Ecto neural progenitor cell (in vitro differentiated cells): ENCODE measurements around the gene NMNAT2.

Source experiments
- DNase-seq: peaks from one replicate; pipeline ENCODE4 v3.0.0-alpha.2; 2018; ENCODE audit warnings: low spot score

The NMNAT2 gene

DNA sequence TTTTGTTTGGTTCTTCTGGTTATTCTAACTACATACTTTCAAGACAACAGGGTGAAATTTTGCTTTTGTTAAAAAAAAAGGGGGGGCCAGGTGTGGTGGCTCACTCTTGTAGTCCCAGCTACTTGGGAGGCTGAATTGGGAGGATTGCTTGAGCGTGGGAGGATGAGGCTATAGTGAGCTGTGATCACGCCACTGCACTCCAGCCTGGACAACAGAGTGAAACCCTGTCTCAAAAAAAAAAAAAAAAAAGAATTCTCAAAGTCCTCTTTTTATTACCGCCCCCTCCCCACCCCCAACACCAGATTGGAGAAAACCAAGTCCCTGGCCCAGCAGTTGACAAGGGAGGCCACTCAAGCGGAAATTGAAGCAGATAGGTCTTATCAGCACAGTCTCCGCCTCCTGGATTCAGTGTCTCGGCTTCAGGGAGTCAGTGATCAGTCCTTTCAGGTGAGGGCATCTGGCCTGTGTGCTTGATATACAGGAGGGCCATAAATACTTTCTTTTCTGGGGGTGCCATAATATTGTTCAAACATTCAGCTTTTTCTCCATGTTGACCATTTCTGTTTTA lies 181.9 kb downstream of the NMNAT2 start:
- DNase-seq, result no peak

DNA sequence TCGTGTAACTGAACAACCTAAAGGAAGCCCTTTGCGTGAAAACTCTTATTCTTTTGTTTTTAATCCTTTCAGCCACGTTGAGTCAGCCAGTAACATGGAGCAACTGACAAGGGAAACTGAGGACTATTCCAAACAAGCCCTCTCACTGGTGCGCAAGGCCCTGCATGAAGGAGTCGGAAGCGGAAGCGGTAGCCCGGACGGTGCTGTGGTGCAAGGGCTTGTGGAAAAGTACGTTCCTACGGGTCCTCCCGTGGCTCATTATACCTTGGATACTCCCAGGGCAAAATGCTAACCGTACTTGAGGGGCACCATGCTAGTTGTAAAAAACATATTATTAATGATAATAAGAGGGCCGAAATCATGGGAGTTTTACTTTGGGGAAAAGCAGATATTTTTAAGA lies 182.7 kb downstream of the NMNAT2 start:
- no peak for DNase-seq

DNA sequence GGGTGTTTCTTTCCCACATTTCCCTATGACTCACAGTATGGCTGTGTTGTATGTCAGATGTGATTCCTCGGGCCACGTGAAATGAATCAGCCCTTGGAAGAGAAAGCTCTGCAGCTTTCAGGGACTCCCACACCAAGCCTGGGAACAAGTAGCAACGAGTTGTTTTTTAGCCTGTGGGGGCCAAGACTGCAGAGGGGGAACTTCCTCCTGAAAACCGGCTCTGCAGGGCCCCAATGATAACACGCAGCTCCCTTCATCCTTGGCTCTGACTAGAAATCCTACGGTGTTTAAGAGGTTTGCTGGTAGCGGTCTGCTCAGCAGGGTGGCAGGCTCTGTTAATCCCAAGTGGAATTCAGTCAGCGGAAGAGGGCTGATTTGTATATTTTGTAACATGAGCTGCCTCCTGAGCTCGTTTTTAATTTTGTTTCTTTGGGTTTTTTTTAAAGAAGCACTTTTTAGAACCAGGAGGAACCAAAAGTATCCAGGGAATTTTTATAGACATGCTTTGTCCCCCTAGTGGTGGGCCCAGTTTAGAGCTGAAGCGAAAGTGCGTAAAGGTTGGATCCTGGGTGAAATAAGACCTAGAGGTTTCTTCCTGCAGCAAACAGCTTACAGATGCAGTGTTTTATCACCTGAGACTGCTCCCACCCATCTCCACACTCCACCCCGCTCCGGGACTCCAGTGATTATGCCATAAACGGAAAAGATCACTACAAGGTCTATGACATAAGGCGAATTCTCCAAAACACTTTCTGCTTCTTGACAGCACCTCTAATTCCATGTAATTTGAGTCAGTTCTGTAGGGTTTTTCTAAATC lies 183.3 kb downstream of the NMNAT2 start:
- DNase-seq, result peak; percentile 75

DNA sequence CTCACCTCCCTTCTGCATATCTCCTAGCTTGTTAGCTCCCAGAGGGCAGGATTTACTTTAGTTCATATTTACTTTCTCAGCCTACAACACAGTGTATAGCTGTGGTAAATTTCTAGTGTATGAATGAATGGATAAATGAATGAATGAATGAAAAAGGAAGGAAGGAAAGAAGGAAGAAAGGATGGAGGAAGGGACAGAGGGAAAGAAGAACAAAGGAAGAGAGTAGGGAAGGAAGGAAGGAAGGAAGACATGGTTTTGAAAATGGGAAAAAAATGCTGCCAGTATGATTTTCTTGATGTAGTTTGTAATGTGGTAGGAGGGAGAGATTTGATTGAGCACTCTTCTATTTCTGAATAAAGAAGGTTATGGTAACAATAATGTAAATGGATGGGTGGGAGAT lies 185.1 kb downstream of the NMNAT2 start:
- DNase-seq, result no peak

DNA sequence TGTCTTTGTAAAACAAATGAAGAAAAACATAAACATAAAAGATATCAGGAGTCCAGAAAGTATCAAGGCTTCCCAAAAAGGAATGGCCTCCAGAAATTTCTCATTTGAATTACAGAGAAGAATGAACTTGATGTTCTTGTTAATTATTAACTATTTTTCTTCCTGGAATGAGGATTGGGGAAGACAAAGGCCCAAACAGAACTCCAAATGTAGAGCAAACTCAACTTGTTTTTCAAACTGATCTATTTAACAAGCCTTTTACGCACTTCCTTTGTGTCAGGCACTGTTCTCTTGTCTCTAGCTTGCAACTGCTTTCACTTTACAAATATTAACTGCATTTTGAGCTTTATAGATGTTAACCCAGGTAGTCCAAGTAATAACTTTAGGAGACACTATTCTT lies 186.6 kb downstream of the NMNAT2 start:
- DNase-seq, result no peak

DNA sequence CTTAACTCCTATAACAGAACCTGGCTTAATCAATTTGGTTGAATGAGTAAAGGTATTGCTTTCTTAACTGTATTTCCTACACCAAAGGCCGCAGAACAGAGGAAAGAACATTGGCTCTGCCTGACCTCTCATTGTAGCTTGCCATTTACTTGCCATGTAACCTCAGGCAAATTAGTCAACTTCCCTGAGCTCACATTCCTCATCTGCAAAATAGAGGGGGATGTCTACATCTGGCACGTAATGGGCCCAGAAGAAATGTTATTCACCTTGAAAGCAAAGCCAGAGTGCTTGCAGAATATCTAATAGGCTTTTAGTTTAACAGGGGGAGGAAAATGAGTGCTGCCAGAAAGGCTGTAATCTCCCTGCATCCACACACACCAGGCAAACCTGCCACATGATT lies 187.8 kb downstream of the NMNAT2 start:
- no peak for DNase-seq

DNA sequence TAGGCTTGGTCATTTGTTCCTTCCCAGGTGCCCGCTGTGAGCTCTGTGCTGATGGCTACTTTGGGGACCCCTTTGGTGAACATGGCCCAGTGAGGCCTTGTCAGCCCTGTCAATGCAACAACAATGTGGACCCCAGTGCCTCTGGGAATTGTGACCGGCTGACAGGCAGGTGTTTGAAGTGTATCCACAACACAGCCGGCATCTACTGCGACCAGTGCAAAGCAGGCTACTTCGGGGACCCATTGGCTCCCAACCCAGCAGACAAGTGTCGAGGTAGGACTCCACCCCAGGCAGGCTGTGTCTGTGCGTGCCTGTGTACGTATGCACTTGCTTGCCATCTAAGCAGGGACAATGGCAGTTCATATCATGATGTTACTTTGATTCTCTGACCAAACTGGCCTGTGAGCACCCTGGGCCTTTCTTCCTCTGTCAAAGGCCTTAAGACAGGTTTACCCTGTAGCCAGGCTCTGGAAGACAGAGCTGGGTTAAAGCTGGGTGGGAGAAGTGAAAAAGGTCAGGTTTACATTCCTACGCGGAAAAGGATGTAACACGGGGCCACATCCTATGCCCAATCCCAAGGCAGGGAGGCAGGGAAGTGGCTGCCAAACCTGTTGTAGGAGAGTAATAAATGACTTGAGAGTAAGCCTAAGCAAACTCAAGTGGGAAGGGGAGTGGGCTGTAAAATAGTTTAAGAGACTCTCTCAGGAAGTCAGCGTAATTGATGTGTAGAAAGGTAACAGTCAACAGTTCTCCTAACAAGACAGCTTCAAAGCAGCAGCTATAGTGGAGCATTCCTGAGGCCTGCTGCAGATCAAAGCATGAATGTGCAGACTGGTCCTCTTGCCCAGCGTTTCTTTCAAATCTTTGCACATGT lies 189.6 kb downstream of the NMNAT2 start:
- DNase-seq, result no peak

DNA sequence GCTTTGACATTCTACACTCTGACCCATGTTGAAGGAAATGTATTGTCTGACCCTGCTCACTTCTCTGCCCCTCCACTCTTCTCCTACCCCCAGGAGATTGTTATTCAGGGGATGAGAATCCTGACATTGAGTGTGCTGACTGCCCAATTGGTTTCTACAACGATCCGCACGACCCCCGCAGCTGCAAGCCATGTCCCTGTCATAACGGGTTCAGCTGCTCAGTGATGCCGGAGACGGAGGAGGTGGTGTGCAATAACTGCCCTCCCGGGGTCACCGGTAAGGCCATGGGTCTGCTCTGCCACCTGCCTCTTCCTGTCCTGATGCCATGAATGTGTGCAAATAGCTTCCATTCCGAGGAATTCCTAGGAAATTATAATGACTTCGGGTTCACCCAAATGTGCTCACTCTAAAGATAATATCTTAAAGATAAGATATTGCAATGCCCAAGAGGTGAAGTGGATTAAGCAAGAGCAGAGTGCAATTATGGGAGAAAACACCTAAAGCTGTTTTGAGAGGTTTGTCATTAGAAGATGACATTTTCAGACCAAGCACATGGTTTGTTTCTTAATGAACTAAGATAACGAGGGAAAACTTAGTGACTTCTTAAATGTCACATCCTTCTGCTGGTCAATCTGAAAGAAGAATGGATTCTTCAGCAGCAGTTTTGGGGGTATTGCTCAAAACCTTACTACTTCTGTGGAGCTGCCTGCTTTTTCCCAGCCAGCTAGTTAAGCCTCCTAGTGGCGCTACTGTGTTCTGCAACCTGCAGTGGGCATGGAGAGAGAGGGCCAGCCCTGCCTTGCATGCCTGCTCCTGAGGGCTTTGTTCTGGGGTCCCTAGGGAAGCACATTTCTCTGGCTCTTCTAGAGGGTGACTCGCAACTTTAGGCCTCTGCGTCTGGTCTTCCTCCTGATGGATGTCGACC lies 190.5 kb downstream of the NMNAT2 start:
- DNase-seq, result peak; percentile 74

DNA sequence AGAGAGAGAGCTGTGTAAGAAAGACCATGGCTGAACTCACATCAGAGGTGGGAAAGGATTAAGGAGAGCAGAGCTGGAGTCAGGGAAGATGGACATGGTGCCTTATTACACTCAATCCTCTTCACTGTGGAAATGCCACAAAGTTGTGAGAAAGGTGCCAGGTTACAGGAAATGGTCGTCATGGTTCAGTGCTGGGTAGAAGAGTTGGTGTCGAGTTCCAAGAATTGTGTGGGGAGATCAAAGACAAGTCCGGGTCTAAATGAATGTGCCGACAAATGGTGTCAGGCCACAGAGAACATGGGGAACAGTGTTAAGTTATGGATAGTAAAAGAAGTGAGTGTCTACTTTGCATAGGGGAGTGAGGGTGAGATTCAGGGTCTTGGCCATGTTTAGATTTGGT lies 191.2 kb downstream of the NMNAT2 start:
- no peak for DNase-seq

DNA sequence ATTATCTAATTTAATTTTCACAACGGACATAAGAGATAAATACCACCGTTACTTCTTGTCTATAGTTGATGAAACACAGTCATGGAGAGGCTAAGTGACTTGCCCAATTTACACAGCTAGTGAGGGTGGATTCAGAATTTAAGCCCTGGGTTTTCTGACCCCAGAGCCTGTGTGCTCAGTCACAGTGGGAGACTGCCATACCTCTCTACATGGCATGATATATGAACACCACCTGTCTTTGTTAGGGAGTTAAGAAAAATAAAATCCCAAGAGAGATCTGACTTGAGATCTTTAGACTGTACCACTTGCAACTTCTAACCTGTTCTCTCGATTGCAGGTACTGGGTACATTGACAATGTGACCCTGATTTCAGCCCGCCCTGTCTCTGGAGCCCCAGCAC lies 191.8 kb downstream of the NMNAT2 start:
- no peak for DNase-seq

DNA sequence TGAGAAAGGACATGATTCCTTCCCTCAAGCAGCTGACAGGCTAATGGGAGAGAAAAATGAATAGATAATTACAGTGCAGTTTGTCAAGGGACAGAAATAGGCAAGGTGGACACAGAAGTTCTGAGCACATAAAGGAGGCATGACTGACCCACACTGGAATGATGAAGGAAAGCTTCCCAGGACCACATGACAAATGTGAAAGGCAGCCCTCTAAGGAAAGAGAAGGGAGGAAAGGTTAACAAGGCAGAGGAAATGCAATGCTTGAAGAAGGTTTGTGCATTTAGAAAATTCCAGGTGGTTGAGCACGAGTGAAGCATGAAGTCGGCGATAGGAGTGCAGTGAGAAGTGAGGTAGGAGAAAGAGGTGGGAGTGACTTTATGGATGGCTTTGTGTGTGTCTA lies 194.7 kb downstream of the NMNAT2 start:
- DNase-seq, result no peak

DNA sequence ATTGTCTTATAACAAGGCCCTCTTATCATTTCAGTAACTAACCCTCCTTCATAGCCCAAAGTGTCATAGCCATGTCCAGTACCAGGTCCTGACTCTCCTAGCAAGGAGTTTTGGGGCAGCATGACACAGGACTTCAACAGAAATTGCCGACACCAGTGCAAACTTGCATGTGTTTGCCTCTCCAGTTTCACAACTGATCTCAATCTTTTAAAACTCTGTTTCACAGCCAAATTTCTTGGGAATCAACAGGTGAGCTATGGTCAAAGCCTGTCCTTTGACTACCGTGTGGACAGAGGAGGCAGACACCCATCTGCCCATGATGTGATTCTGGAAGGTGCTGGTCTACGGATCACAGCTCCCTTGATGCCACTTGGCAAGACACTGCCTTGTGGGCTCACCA lies 195.3 kb downstream of the NMNAT2 start:
- DNase-seq, result no peak

DNA sequence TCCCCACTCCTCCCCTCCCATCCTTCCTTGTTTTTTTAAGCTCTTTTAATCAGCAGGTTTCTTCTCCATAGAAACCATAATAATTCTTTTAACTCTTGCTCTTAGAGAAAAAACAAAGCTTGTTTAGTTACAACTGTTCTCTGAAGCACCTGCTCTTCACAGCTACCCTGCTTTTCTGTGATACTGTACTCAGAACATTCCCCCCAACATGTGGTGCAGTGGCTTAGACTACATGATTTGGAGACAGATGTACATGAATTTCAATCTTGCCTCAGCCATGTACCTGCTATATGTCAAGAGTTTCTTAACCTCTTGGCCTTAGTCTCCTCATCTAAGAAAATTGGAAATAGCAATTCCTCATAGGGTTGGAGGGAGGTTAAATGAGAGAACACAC lies 198.6 kb downstream of the NMNAT2 start:
- no peak for DNase-seq

DNA sequence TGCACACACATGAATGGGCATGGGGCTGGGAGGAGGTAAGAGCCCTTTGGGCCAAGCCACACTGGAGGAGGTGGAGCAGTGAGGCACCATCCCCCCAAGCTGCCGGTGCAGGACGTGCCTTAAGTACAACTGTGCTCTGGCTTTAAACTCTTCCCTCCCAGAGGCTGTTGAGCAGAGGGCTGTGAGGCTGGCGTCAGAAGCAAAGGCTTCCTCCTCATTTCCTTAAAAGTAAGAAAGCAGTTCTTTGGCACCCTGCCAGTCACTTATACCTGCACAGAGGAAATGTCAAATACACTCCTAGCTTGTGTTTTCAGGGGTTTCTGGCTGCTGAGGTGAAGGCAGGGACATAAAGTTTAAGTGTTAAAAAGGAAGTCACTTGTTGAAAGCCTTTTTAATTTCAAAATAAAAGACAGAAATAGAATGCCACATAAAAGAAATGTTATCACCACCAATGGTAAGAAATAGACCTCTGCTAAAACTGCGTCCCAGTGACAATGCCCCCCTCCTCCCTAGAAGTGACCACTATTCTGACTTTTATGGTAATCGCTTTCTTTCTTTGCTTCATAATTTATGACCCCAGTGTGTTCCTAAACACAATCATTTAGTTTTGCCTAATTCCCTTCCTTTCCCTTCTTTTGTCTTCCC lies 199.1 kb downstream of the NMNAT2 start:
- no peak for DNase-seq

DNA sequence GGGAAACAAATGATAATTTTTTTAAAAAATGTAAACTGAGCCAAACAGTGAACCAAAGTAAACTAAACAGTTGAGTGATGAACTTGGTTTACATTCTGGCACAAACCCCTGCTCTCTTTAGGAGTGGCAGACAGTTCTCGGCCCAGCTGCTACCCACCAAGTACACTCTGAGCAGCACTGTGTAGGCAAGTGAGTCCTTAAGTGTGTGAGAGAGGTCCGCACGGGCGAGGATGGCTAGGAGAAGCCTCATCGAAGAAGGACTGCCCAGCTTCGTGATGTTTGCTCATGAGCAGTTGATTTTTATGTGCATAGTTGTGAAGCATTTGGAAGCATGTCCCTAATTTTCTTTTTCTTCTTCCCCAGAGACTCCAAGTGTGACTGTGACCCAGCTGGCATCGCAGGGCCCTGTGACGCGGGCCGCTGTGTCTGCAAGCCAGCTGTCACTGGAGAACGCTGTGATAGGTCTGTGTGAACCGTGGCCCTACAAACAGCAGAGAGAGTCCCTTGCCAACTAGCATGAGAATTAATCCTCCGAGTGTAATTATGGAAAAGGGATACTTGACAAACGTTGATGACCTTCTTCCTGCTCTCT lies 200.1 kb downstream of the NMNAT2 start:
- no peak for DNase-seq

DNA sequence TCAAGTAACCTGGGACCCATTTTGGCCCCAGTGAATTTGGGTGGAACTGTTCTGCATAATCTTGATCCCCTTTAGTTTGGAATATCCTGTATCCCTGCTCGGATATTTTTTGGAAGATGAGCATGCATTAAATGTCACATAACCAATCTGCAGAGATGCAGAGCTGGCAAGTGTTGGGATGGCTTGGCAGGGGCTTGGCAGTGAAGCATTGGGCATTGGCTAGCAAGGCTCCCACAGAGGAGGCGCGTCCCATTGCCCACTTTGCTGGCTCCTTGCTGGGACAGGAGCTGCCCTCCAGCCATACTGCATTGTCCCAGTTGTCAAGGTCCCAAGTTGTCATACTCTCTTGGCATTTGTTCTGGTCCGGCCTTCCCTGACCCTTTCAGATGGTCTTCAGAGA lies 202.2 kb downstream of the NMNAT2 start:
- no peak for DNase-seq

DNA sequence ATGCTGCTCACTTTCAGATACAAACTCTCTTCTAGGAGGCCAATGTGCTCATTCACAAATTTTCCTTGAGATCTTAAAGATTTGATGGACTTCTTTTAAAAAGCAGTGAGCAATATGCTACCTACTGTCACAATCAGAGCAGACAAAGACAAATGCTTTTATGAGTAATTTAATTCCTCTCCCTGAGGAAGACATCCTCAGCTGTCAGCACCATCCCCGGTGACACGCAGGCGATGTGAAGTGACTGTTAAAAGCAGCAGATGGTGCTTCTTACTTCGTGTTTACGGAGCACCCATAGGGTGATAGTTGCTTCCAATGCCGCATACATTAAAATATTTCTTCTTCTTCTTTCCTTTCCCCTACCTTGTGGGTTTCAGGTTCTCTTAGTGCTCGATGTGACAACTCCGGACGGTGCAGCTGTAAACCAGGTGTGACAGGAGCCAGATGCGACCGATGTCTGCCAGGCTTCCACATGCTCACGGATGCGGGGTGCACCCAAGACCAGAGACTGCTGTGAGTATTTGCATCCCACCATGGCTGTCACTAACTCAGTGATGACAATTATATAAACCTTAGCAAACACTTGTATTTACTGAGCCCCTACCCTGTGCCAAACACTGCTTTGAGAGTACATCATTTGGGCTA lies 203.0 kb downstream of the NMNAT2 start:
- no peak for DNase-seq

DNA sequence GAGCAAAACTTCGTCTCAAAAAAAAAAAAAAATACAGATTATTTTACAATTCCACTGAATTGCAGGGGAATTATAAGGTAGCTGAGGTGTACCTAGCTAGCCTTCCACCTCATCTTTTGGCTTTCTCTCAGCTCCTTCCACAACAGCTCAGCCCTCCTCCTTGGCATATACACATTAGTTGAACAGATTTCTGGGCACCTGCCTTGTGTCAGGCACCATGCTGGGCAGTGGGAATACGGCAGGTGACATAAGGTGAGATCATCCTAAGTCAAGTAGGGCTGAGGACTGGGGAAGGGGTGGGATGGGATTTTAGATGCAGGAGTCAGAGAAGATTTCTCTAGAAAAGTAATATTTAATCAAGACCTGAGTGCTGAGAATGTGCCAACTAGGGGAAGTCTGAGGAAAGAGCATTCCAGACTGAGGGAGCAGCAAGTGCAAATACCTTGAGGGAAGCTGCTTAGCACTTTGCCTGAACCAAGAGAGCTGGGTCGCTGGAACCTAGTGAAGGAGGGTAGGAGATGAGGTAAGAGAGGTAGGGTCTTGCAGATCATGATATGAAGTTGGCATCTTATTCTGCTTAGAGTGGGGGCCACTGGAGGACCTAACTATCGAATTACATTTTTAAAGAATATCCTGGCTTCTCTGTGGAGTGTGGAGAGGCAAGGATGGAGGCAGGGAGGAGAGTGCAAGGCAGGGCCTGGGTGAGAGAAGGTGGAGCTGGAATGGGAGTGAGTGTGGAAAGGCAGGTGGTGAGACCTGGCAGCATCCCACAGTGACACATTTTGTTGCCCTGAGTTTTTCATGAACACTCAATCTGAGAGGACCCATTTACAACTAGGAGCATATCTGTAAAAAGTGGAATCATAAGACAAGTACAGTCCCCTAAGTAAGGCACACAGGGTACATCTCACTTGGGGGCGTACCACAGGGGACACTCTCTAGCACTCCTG lies 203.9 kb downstream of the NMNAT2 start:
- no peak for DNase-seq

DNA sequence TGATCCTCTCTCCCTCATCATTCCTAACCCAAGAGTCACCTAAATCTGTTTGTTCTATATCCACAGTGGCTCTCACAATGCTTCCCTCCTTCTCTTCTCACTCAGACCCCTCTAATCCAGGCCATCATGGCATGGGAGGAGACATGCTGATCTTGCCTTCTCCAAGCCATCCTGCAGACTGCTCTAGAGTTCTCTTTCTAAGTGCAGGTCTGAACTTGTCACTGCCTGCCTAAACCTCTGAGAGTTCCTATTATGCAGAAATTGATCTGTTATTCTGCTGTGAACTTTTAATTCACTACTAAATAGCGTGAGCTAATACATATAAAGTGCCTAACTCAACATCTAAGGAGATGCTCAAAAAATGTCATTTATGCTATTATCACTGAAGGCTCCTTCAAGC lies 205.3 kb downstream of the NMNAT2 start:
- DNase-seq, result no peak
